ENCODE measurements around the gene ACOT11. TPM values are rescaled to one million over a fixed set of nuclear protein-coding genes. Genes with fewer than 3 reads are reported as not detected.

ACOT11 gene
- total RNA-seq, 2 donors from 2014 or later: 5.6 to 6.0 TPM

DNA sequence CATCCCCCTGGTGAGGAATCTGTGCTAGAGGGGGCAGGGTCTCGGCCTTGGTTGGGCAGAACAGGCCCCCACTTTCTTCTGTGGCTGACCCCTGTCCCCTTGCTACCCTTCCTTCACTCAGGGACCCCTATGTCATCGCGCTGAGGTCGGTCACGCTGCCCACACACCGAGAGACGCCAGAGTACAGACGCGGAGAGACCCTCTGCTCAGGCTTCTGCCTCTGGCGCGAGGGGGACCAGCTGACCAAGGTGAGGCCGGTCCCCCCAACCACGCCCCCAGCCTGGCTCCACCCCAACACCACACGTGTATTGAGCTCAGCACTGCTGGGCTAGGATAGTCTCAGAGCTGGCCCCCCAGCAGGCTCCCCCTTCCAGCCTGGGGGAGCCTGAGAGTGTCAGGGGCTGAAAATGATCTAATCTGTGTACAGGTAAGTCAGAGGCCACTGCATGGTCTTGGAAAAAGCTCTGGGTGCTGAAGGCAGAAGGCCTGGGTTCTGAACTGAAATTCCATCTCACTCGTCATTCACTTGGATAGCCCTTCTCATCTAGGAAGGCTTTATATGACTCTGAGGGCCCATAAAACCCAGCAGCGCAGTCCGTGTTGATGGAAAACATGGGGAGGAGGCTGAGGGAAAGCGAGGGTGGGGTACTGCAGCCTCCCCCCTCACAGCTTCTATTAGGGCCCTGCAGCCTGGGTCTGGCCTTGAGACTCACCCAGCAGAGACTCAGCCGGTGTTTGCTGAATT, 60.0 kb downstream of the ACOT11 start:
- Mint-ChIP-seq H3K4me1 (no peaks in the 10 kb centered on the region), H3K27me3 (ENCODE audit: insufficient read depth) (no peaks in the 10 kb centered on the region), H3K27ac (no peak overlapping the region), H3K4me3 (no peak overlapping the region), H3K36me3 (ENCODE audit: low read depth) (no peaks in the 10 kb centered on the region), H3K9me3 (no peaks in the 10 kb centered on the region)
- Histone ChIP-seq H3K4me3 (ENCODE audit: low read length) (no peak overlapping the region), H3K27ac (ENCODE audit: low read depth, low read length) (no peak overlapping the region), H3K9me3 (ENCODE audit: control insufficient read depth, low read length) (no peaks in the 10 kb centered on the region), H3K27me3 (ENCODE audit: control insufficient read depth, insufficient read depth, low read length, poor library complexity, severe bottlenecking) (no peaks in the 10 kb centered on the region), H3K9ac (ENCODE audit: extremely low read depth, low read length, poor library complexity, severe bottlenecking) (no peak overlapping the region), H3K4me1 (ENCODE audit: control insufficient read depth, insufficient read depth, low read length) (no peaks in the 10 kb centered on the region), H3K36me3 (ENCODE audit: control insufficient read depth, insufficient read depth, low read length) (no peaks in the 10 kb centered on the region)
- WGBS, 2 experiments (ENCODE audit: insufficient coverage in 1 of 2, insufficient read length in 1 of 2): 93 to 96% methylated on average over 13 to 19 of the region's 19 CpGs
- DNase-seq: no peak
- TF ChIP-seq, protein P1, sequence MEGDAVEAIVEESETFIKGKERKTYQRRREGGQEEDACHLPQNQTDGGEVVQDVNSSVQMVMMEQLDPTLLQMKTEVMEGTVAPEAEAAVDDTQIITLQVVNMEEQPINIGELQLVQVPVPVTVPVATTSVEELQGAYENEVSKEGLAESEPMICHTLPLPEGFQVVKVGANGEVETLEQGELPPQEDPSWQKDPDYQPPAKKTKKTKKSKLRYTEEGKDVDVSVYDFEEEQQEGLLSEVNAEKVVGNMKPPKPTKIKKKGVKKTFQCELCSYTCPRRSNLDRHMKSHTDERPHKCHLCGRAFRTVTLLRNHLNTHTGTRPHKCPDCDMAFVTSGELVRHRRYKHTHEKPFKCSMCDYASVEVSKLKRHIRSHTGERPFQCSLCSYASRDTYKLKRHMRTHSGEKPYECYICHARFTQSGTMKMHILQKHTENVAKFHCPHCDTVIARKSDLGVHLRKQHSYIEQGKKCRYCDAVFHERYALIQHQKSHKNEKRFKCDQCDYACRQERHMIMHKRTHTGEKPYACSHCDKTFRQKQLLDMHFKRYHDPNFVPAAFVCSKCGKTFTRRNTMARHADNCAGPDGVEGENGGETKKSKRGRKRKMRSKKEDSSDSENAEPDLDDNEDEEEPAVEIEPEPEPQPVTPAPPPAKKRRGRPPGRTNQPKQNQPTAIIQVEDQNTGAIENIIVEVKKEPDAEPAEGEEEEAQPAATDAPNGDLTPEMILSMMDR (conservative IDR thresholded peaks at IDR 0.05): no peak

DNA sequence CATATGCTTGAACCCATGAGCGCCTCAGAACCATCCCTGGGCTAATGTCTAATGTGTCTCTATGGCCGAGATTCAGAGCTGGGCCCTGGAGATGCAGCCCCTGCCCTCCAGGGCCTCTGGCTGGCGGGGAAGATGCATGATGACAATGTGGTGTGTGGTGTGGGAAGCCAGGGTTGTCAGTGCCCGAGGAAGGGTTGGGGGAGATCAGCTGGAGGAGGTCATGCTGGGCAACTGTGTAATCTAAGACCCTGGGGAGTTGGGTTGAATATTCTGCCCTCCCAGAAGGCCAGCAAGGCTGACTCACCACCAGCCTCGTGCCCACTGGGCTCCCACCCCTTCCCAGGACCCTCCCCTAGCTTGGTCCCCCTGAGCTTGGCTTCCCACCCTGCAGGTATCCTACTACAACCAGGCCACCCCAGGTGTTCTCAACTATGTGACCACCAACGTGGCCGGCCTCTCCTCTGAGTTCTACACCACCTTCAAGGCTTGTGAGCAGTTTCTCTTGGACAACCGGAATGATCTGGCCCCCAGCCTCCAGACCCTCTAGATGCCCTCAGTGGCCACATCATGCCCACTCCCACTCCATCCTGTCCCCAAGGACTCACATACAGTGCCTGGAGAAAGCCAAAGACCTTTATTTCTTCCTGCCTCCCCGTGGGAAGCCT, 60.7 kb downstream of the ACOT11 start:
- TF ChIP-seq, protein P1 (conservative IDR thresholded peaks at IDR 0.05): no peak
- DNase-seq: no peak
- Histone ChIP-seq H3K27ac (ENCODE audit: low read depth, low read length) (no peak overlapping the region), H3K36me3 (ENCODE audit: control insufficient read depth, insufficient read depth, low read length) (no peaks in the 10 kb centered on the region), H3K4me3 (ENCODE audit: low read length) (no peak overlapping the region), H3K9me3 (ENCODE audit: control insufficient read depth, low read length) (no peaks in the 10 kb centered on the region), H3K9ac (ENCODE audit: extremely low read depth, low read length, poor library complexity, severe bottlenecking) (no peak overlapping the region), H3K4me1 (ENCODE audit: control insufficient read depth, insufficient read depth, low read length) (no peaks in the 10 kb centered on the region), H3K27me3 (ENCODE audit: control insufficient read depth, insufficient read depth, low read length, poor library complexity, severe bottlenecking) (no peaks in the 10 kb centered on the region)
- Mint-ChIP-seq H3K4me3 (no peak overlapping the region), H3K9me3 (no peaks in the 10 kb centered on the region), H3K36me3 (ENCODE audit: low read depth) (no peaks in the 10 kb centered on the region), H3K4me1 (no peaks in the 10 kb centered on the region), H3K27ac (peak overlapping the region; percentile 39), H3K27me3 (ENCODE audit: insufficient read depth) (no peaks in the 10 kb centered on the region)
- 87 to 90% methylated on average over 2 to 9 of the region's 9 CpGs for WGBS, 2 experiments (ENCODE audit: insufficient coverage in 1 of 2, insufficient read length in 1 of 2)

DNA sequence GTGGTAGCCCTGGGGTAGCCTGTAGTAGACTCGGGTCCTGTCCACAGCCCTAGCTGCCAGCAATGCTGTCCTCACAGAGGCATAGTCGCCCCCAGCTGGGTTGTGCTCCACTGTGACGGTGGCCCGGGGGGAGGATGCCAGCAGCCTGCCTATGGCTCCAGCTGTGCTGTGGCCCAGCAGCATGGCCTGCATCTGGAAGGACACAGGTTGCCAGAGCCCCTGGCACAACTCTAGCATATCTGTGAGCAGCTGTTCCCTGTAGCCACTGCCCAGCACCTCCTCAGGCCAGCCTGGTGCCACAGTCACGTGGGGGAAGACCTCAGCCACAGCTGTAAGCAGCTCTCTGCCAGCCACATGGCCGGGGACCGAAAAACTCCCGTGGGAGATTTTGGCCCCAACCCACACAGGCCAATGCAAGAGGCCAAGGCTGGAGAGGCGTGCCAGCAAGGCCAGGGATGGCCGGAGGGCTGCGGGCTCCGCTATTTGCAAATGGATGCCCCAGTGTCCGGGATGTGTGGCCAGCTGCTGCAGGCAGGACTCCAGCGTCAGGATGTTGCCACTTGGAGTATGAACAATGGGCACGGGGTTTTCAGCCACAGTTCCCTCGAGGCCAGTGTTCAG, 61.4 kb downstream of the ACOT11 start:
- H3K36me3 Mint-ChIP-seq (ENCODE audit: low read depth): no peaks in the 10 kb centered on the region
- Histone ChIP-seq H3K4me1 (ENCODE audit: control insufficient read depth, insufficient read depth, low read length) (no peaks in the 10 kb centered on the region), H3K27me3 (ENCODE audit: control insufficient read depth, insufficient read depth, low read length, poor library complexity, severe bottlenecking) (no peaks in the 10 kb centered on the region), H3K27ac (ENCODE audit: low read depth, low read length) (no peak overlapping the region), H3K9ac (ENCODE audit: extremely low read depth, low read length, poor library complexity, severe bottlenecking) (no peak overlapping the region), H3K4me3 (ENCODE audit: low read length) (no peak overlapping the region), H3K9me3 (ENCODE audit: control insufficient read depth, low read length) (no peaks in the 10 kb centered on the region), H3K36me3 (ENCODE audit: control insufficient read depth, insufficient read depth, low read length) (no peaks in the 10 kb centered on the region)
- TF ChIP-seq, protein P1 (conservative IDR thresholded peaks at IDR 0.05): no peak
- H3K27ac Mint-ChIP-seq: no peak overlapping the region
- no peaks in the 10 kb centered on the region for H3K27me3 Mint-ChIP-seq (ENCODE audit: insufficient read depth)
- no peaks in the 10 kb centered on the region for H3K9me3 Mint-ChIP-seq
- H3K4me3 Mint-ChIP-seq: no peak overlapping the region
- 80 to 90% methylated on average over 8 to 16 of the region's 16 CpGs for WGBS, 2 experiments (ENCODE audit: insufficient coverage in 1 of 2, insufficient read length in 1 of 2)
- H3K4me1 Mint-ChIP-seq: no peaks in the 10 kb centered on the region
- DNase-seq: no peak

Data from endodermal cell (in vitro differentiated cells).